CD8-positive, alpha-beta memory T cell (primary cell): ENCODE results near the gene OR10R2. TPM values are rescaled to one million over a fixed set of nuclear protein-coding genes. Genes with fewer than 3 reads are reported as not detected.
A peak's percentile ranks its signal among the peaks of the same experiment; 100 is the strongest.
"Not testable (repeated sequence)": the region's sequence is repeated elsewhere in the genome, so short reads cannot be mapped to it uniquely, and the experiment has no call there.

Experiments
- CTCF ChIA-PET: fragments of 350-600 bp; sonication (Branson Sonifier 250); formaldehyde crosslinking; loops from one replicate; lab custom pipeline; 2021; ENCODE audit warnings: antibody characterized with exemption; lab: Charles Lee
- POLR2A ChIA-PET: fragments of 350-600 bp; sonication (Branson Sonifier 250); formaldehyde crosslinking; loops from one replicate; lab custom pipeline; 2021; ENCODE audit warnings: antibody characterized with exemption; lab: Charles Lee
- DNase-seq, 5 donors: peaks; one replicate each; pipeline versions ENCODE4 v3.0.0 to v3.0.0-alpha.2; 2020 to 2022; ENCODE audit warnings: mixed read lengths in 1 of 5
- H3K27ac ChIP-seq: one replicate; pipeline ENCODE4 v1.7.0; 2013; ENCODE audit warnings: low read depth, mild to moderate bottlenecking, low read length, moderate library complexity
- H3K27me3 ChIP-seq: 2 replicates; pipeline ENCODE4 v1.7.0; 2013; ENCODE audit warnings: low read length, mild to moderate bottlenecking; ENCODE audit not compliant: insufficient read depth, poor library complexity, severe bottlenecking
- H3K36me3 ChIP-seq: 2 replicates; pipeline ENCODE4 v1.7.0; 2013; ENCODE audit warnings: mild to moderate bottlenecking, low read length, moderate library complexity; ENCODE audit not compliant: insufficient read depth
- H3K4me1 ChIP-seq: 2 replicates; pipeline ENCODE4 v1.7.0; 2013; ENCODE audit warnings: mild to moderate bottlenecking, low read length, moderate library complexity; ENCODE audit not compliant: insufficient read depth
- H3K4me3 ChIP-seq: 2 replicates; pipeline ENCODE4 v1.7.0; 2013; ENCODE audit warnings: mild to moderate bottlenecking, low read length
- H3K9me3 ChIP-seq: 2 replicates; pipeline ENCODE4 v1.7.0; 2013; ENCODE audit warnings: mild to moderate bottlenecking, low read length
- H3K27ac Mint-ChIP-seq, 8 donors: one replicate each; pipeline ENCODE4 v1.8.0; 2020 to 2021; ENCODE audit warnings: mixed read lengths in 8 of 8, mild to moderate bottlenecking in 6 of 8, inconsistent platforms in 3 of 8, moderate library complexity in 3 of 8
- H3K27me3 Mint-ChIP-seq, 2 donors: one replicate each; pipeline ENCODE4 v1.8.0; 2020 to 2021; ENCODE audit warnings: mixed read lengths in 2 of 2, mild to moderate bottlenecking in 1 of 2, moderate library complexity in 1 of 2
- H3K36me3 Mint-ChIP-seq, 3 donors: one replicate each; pipeline ENCODE4 v1.8.0; 2020 to 2021; ENCODE audit warnings: mixed read lengths in 3 of 3, inconsistent platforms in 1 of 3, mild to moderate bottlenecking in 1 of 3
- H3K4me1 Mint-ChIP-seq, 3 donors: one replicate each; pipeline ENCODE4 v1.8.0; 2020 to 2021; ENCODE audit warnings: mixed read lengths in 3 of 3, inconsistent platforms in 1 of 3, mild to moderate bottlenecking in 1 of 3
- H3K4me3 Mint-ChIP-seq, 7 donors: one replicate each; pipeline ENCODE4 v1.8.0; 2020 to 2021; ENCODE audit warnings: mixed read lengths in 7 of 7, mild to moderate bottlenecking in 6 of 7, moderate library complexity in 4 of 7, inconsistent platforms in 2 of 7
- H3K9me3 Mint-ChIP-seq, 5 donors: one replicate each; pipeline ENCODE4 v1.8.0; 2020 to 2022; ENCODE audit warnings: mixed read lengths in 5 of 5, mild to moderate bottlenecking in 3 of 5, moderate library complexity in 2 of 5, inconsistent platforms in 1 of 5
- polyA plus RNA-seq: library from polyadenylated mRNA; unstranded; fragments of 300-500 nt; fragmentation: Illumina TruSeq; gene quantifications from one replicate; pipeline ENCODE4 v1.2.3, GENCODE V29; 2021
- total RNA-seq, 2 experiments: library from RNA; stranded (reverse); gene quantifications; one replicate each; pipeline ENCODE4 v1.2.3, GENCODE V29; 2021

OR10R2 gene, protein sequence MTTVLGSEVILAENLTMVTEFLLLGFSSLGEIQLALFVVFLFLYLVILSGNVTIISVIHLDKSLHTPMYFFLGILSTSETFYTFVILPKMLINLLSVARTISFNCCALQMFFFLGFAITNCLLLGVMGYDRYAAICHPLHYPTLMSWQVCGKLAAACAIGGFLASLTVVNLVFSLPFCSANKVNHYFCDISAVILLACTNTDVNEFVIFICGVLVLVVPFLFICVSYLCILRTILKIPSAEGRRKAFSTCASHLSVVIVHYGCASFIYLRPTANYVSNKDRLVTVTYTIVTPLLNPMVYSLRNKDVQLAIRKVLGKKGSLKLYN
- total RNA-seq = not detected
- not detected for polyA plus RNA-seq

DNA sequence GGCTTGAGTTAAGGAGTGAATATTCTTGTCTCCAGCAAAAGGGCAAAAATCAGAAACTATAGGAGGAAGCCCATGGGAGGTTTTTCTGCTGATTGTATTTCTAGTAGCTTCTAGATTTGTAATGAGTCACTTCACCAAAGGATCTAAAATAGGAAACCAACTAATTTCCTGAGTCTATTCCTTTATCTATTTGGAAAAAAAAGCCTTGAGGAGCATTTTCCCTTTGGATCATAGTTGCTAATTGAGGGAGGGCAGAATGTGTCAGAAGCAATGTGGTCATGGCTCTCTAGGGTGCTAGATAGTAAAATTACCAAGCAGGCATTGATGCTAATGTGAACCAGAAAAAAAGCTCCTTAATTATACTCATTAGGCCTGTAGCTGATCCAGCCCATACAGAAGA, at the start of gene OR10R2:
OR10R2 (plus strand) TSS at position 301 of the 400 bp plus-strand sequence. CDS start 106 bp downstream, outside the sequence.
- no peaks in the 10 kb centered on the region for H3K36me3 Mint-ChIP-seq
- Histone ChIP-seq H3K9me3 (no peaks in the 10 kb centered on the region), H3K27me3 (no peaks in the 10 kb centered on the region), H3K4me3 (no peak within 1 kb of the TSS), H3K36me3 (no peaks in the 10 kb centered on the region), H3K27ac (no peak within 1 kb of the TSS), H3K4me1 (no peaks in the 10 kb centered on the region)
- peaks cover 5 to 42% of the 10 kb centered on the region in 2 donors for H3K27me3 Mint-ChIP-seq
- H3K4me1 Mint-ChIP-seq = no peaks in the 10 kb centered on the region
- peaks cover 0 to 2% (median 0%) of the 10 kb centered on the region in 5 donors for H3K9me3 Mint-ChIP-seq
- POLR2A ChIA-PET = no interaction called here
- H3K4me3 Mint-ChIP-seq = no peak within 1 kb of the TSS
- DNase-seq = no peak
- peak within 1 kb of the TSS in 1 of 8 donors; percentile 29 for H3K27ac Mint-ChIP-seq
- CTCF ChIA-PET = no interaction called here

DNA sequence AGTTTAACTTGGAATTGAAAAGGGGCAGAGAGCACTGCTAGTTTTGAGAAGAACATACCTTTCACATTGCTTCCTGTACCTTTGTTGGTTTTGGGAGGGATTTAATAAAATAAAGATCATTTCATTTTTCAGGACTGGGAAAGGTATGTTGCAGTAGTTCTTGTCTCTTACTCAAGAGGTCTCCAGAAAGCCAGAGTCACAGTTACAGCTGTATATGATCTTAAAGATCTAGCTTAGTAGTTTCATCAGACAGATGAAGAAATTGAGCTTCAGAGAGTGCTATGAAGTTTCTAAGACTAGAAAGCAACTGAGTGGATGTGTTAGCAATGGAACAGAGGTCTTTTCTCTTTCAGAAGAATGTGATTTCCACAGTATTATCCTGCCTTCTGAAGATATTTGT, 47.0 kb upstream of the OR10R2 start:
- ChIA-PET POLR2A (no interaction called here), CTCF (no interaction called here)
- no peak for DNase-seq
- Mint-ChIP-seq H3K27ac (peak overlapping the region in 1 of 8 donors; percentile 27), H3K4me1 (no peaks in the 10 kb centered on the region), H3K36me3 (no peaks in the 10 kb centered on the region), H3K9me3 (peaks cover 0 to 22% (median 15%) of the 10 kb centered on the region in 5 donors), H3K27me3 (peaks cover 10 to 30% of the 10 kb centered on the region in 2 donors), H3K4me3 (no peak overlapping the region)
- Histone ChIP-seq H3K4me1 (no peaks in the 10 kb centered on the region), H3K4me3 (no peak overlapping the region), H3K27ac (no peak overlapping the region), H3K27me3 (no peaks in the 10 kb centered on the region), H3K36me3 (no peaks in the 10 kb centered on the region), H3K9me3 (no peaks in the 10 kb centered on the region)

DNA sequence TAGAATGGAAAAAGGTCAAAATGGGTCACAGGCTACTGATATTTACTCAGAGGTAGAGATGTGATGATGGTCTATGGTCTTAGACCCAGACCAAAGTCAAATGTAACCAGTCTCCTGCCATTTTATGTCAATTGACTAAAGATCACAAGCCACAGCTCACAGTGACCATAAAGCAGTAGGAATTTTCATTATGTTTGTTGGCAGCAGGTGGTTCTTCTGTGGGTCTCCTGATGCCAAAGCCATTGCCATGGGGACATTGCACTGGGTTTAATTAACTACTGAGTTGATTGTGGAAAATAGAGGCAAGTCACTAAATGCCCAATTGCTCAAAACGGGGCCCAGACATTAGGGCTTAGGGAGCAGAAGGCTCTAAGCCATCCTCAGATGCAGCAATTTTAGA, 45.9 kb upstream of the OR10R2 start, which contains the start of gene OR10K2:
OR10K2 (minus strand) TSS at position 101 of the 400 bp plus-strand sequence. CDS start 5,371 bp downstream, outside the sequence.
- H3K27ac Mint-ChIP-seq = no peak within 1 kb of the TSS

DNA sequence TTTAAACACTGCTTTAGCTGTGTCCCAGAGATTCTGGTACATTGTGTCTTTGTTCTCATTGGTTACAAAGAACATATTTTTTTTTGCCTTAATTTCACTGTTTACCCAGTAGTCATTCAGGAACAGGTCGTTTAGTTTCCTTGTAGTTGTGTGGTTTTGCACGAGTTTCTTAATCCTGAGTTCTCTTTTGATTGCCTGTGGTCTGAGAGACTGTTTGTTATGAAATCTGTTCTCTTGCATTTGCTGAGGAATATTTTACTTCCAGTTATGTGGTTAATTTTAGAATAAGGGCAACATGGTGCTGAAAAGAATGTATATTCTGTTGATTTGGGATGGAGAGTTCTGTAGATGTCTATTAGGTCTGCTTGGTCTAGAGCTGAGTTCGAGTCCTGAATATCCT, 41.9 kb upstream of the OR10R2 start:
- CTCF ChIA-PET, H3K27ac Mint-ChIP-seq, H3K9me3 ChIP-seq, DNase-seq, H3K27ac ChIP-seq, H3K4me1 Mint-ChIP-seq, H3K36me3 Mint-ChIP-seq, H3K4me3 Mint-ChIP-seq, H3K36me3 ChIP-seq, H3K27me3 ChIP-seq, H3K4me1 ChIP-seq, POLR2A ChIA-PET, H3K4me3 ChIP-seq: not testable (repeated sequence)
- peaks cover 33 to 72% of the 10 kb centered on the region in 2 donors for H3K27me3 Mint-ChIP-seq
- peaks cover 5 to 33% (median 24%) of the 10 kb centered on the region in 5 donors for H3K9me3 Mint-ChIP-seq

More for the DNA sequence above, 45.9 kb upstream of the OR10R2 start, which contains the start of gene OR10K2:
- Mint-ChIP-seq H3K27me3 (peaks cover 12 to 38% of the 10 kb centered on the region in 2 donors), H3K36me3 (no peaks in the 10 kb centered on the region), H3K4me3 (no peak within 1 kb of the TSS), H3K4me1 (no peaks in the 10 kb centered on the region), H3K9me3 (peaks cover 0 to 24% (median 17%) of the 10 kb centered on the region in 5 donors)
- Histone ChIP-seq H3K27ac (no peak within 1 kb of the TSS), H3K4me3 (no peak within 1 kb of the TSS), H3K27me3 (no peaks in the 10 kb centered on the region), H3K36me3 (no peaks in the 10 kb centered on the region), H3K4me1 (no peaks in the 10 kb centered on the region), H3K9me3 (no peaks in the 10 kb centered on the region)
- ChIA-PET POLR2A (no interaction called here), CTCF (no interaction called here)
- no peak for DNase-seq

DNA sequence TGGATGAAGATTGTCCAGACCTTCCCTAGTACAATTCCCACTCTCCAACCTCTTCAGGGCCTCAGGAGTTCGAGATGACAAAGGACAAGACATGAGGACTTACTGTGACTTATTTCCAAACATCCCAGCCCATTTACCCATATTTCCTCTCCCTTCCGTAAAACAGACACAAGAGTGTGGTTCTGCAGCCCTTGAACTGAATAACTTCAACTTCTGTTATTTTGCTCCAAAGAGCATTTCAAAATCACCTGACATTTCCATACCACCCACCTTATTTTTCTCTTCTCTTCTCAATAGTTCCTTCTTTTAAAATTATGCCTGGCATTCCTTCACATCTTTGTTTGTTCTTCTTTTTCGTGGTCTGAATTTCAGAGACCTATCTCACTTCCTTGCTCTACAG, 37.3 kb upstream of the OR10R2 start:
- Mint-ChIP-seq H3K4me1 (no peaks in the 10 kb centered on the region), H3K27ac (no peak overlapping the region), H3K27me3 (peaks cover 23 to 67% of the 10 kb centered on the region in 2 donors), H3K4me3 (no peak overlapping the region), H3K36me3 (no peaks in the 10 kb centered on the region), H3K9me3 (peaks cover 4 to 21% (median 8%) of the 10 kb centered on the region in 5 donors)
- no peak for DNase-seq
- Histone ChIP-seq H3K9me3 (no peaks in the 10 kb centered on the region), H3K27ac (no peak overlapping the region), H3K4me3 (no peak overlapping the region), H3K27me3 (no peaks in the 10 kb centered on the region), H3K4me1 (no peaks in the 10 kb centered on the region), H3K36me3 (no peaks in the 10 kb centered on the region)
- ChIA-PET CTCF (no interaction called here), POLR2A (no interaction called here)

DNA sequence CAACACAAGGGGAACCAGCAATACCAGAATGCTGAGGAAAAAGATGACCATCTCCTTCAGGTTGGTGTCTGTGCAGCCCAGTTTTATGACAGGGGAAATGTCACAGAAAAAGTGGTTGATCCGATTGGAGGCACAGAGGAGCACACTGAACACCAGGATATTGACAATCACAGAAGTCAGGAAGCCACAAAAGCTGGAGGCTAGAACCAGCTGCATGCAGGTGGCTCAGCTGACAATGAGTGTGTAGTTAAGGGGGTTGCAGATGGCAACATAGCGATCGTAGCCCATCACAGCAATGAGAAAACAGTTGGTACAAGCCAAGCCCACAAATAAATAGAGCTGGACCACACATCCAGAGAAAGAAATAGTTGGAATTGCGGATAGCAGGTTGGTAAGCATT, 26.6 kb upstream of the OR10R2 start:
- H3K36me3 ChIP-seq = no peaks in the 10 kb centered on the region
- H3K4me3 Mint-ChIP-seq = no peak overlapping the region
- H3K36me3 Mint-ChIP-seq = no peaks in the 10 kb centered on the region
- ChIA-PET CTCF (no interaction called here), POLR2A (no interaction called here)
- no peak overlapping the region for H3K4me3 ChIP-seq
- no peaks in the 10 kb centered on the region for H3K4me1 Mint-ChIP-seq
- H3K4me1 ChIP-seq = no peaks in the 10 kb centered on the region
- H3K9me3 ChIP-seq = no peaks in the 10 kb centered on the region
- no peak overlapping the region for H3K27ac ChIP-seq
- no peak for DNase-seq
- H3K9me3 Mint-ChIP-seq = no peaks in the 10 kb centered on the region
- H3K27me3 Mint-ChIP-seq = peaks cover 8 to 37% of the 10 kb centered on the region in 2 donors
- peaks cover 3% of the 10 kb centered on the region for H3K27me3 ChIP-seq
- H3K27ac Mint-ChIP-seq = no peak overlapping the region

DNA sequence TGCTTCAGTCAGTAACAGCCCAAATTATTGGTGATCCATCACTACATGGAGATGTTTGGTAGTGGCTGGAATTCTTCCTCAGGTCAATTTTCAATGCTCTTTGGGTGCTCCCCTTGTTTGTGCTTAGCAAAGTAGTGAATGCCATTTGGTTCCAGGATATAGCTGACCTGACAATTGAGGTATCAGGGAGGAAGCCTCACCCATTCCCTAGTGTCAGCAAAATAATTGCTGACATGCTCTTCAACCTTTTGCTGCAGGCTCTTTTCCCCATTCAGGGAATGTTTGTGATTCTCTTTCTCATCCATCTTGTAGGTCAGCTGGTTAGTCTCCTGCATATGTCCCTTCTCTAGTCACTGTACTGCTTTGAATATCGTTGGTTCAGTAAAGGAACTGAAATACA, 17.5 kb upstream of the OR10R2 start:
- H3K9me3 Mint-ChIP-seq = peaks cover 4 to 15% (median 12%) of the 10 kb centered on the region in 5 donors
- Histone ChIP-seq H3K36me3 (no peaks in the 10 kb centered on the region), H3K27me3 (no peaks in the 10 kb centered on the region), H3K27ac (no peak overlapping the region), H3K4me1 (no peaks in the 10 kb centered on the region), H3K9me3 (no peaks in the 10 kb centered on the region), H3K4me3 (no peak overlapping the region)
- no peak for DNase-seq
- ChIA-PET CTCF (no interaction called here), POLR2A (interaction anchor here (0.6 kb wide), 1 partner anchor 45 kb away, joined by 3 read pairs; no protein-coding TSS in a partner anchor)
- peaks cover 0 to 5% (median 0%) of the 10 kb centered on the region in 3 donors for H3K36me3 Mint-ChIP-seq
- H3K4me3 Mint-ChIP-seq = no peak overlapping the region
- no peak overlapping the region for H3K27ac Mint-ChIP-seq
- no peaks in the 10 kb centered on the region for H3K4me1 Mint-ChIP-seq
- peaks cover 16 to 48% of the 10 kb centered on the region in 2 donors for H3K27me3 Mint-ChIP-seq

DNA sequence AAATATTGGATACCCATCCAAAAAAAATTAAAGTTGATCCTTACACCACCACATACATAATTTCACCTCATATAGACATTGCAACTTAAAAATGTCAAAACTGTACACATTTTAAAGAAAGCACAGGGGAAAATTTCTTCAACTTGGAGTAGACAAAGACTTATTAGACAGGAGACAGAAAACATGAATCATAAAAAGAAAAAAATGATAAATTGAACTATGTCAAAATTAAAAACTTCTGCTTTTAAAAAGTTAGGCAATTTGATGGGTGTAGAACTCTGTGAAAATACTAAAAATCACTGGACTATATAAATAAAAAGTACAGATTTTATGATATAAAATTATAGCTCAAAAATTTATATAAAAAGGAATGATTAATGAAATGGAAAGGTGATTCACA, 14.8 kb upstream of the OR10R2 start:
- Mint-ChIP-seq H3K9me3 (peaks cover 0 to 9% (median 0%) of the 10 kb centered on the region in 5 donors), H3K27ac (no peak overlapping the region), H3K4me3 (no peak overlapping the region), H3K36me3 (peaks cover 0 to under 1% (median 0%) of the 10 kb centered on the region in 3 donors), H3K27me3 (peaks cover 19 to 40% of the 10 kb centered on the region in 2 donors), H3K4me1 (no peaks in the 10 kb centered on the region)
- ChIA-PET CTCF (no interaction called here), POLR2A (no interaction called here)
- Histone ChIP-seq H3K27me3 (no peaks in the 10 kb centered on the region), H3K36me3 (no peaks in the 10 kb centered on the region), H3K9me3 (no peaks in the 10 kb centered on the region), H3K4me1 (no peaks in the 10 kb centered on the region), H3K27ac (no peak overlapping the region), H3K4me3 (no peak overlapping the region)
- no peak for DNase-seq
